H9 (cell line): ENCODE data around the gene LRFN2. TPM values are rescaled to one million over a fixed set of nuclear protein-coding genes. Genes with fewer than 3 reads are reported as not detected.

Experiments used
- DNase-seq: peaks from one replicate; pipeline ENCODE4 v3.0.0-alpha.2; 2017
- H2AFZ ChIP-seq: one replicate; pipeline ENCODE4 v1.6.1; 2013; ENCODE audit warnings: mild to moderate bottlenecking, low read length, control low read depth, moderate library complexity
- H2AK5ac ChIP-seq: 2 replicates; pipeline ENCODE4 v1.6.1; 2013; ENCODE audit warnings: low read length, control low read depth, mixed read lengths; ENCODE audit not compliant: insufficient read length
- H2BK120ac ChIP-seq: one replicate; pipeline ENCODE4 v1.6.1; 2013; ENCODE audit warnings: low read depth, mild to moderate bottlenecking, low read length, control low read depth, inconsistent platforms; ENCODE audit not compliant: poor library complexity, severe bottlenecking
- H2BK12ac ChIP-seq: 2 replicates; pipeline ENCODE4 v1.6.1; 2013; ENCODE audit warnings: low read length, control low read depth, mixed read lengths, low read depth; ENCODE audit not compliant: insufficient read length
- H2BK15ac ChIP-seq: 2 replicates; pipeline ENCODE4 v1.6.1; 2013; ENCODE audit warnings: low read depth, low read length, control low read depth
- H2BK20ac ChIP-seq: one replicate; pipeline ENCODE4 v1.6.1; 2013; ENCODE audit warnings: low read depth, mild to moderate bottlenecking, low read length, control low read depth, inconsistent platforms; ENCODE audit not compliant: poor library complexity, severe bottlenecking
- H2BK5ac ChIP-seq: 2 replicates; pipeline ENCODE4 v1.6.1; 2013; ENCODE audit warnings: low read length, control low read depth, mixed read lengths; ENCODE audit not compliant: insufficient read length
- H3K14ac ChIP-seq: 2 replicates; pipeline ENCODE4 v1.6.1; 2013; ENCODE audit warnings: low read length, control low read depth; ENCODE audit not compliant: insufficient read depth
- H3K18ac ChIP-seq: 2 replicates; pipeline ENCODE4 v1.6.1; 2013; ENCODE audit warnings: low read depth, mild to moderate bottlenecking, mixed read lengths, low read length, control low read depth; ENCODE audit not compliant: insufficient read length
- H3K23ac ChIP-seq: 2 replicates; pipeline ENCODE4 v1.6.1; 2013; ENCODE audit warnings: low read length, control low read depth, mixed read lengths, low read depth; ENCODE audit not compliant: insufficient read length
- H3K23me2 ChIP-seq: 2 replicates; pipeline ENCODE4 v1.6.1; 2013; ENCODE audit warnings: low read depth, mild to moderate bottlenecking, mixed read lengths, low read length, control low read depth; ENCODE audit not compliant: insufficient read length, poor library complexity, severe bottlenecking
- H3K27ac ChIP-seq: 2 replicates; pipeline ENCODE4 v1.5.1; 2013; ENCODE audit warnings: low read length, control low read depth, mixed read lengths, low read depth; ENCODE audit not compliant: insufficient read length
- H3K27me3 ChIP-seq: 2 replicates; pipeline ENCODE4 v1.6.1; 2013; ENCODE audit warnings: low read length, control low read depth, inconsistent platforms; ENCODE audit not compliant: insufficient read depth
- H3K4ac ChIP-seq: 2 replicates; pipeline ENCODE4 v1.6.1; 2013; ENCODE audit warnings: low read depth, mild to moderate bottlenecking, control low read depth, inconsistent platforms, low read length, moderate library complexity
- H3K4me1 ChIP-seq: 2 replicates; pipeline ENCODE4 v1.6.1; 2013; ENCODE audit warnings: low read length, control low read depth, inconsistent platforms; ENCODE audit not compliant: insufficient read depth
- H3K4me2 ChIP-seq: 2 replicates; pipeline ENCODE4 v1.6.1; 2013; ENCODE audit warnings: low read length, control low read depth, mixed read lengths; ENCODE audit not compliant: insufficient read length, insufficient read depth
- H3K56ac ChIP-seq: 2 replicates; pipeline ENCODE4 v1.6.1; 2013; ENCODE audit warnings: low read depth, mild to moderate bottlenecking, mixed read lengths, low read length, control low read depth; ENCODE audit not compliant: insufficient read length
- H3K79me1 ChIP-seq: 2 replicates; pipeline ENCODE4 v1.6.1; 2013; ENCODE audit warnings: low read depth, mild to moderate bottlenecking, moderate library complexity, low read length, control low read depth, inconsistent platforms; ENCODE audit not compliant: insufficient read depth, poor library complexity, severe bottlenecking
- H3K79me2 ChIP-seq: 2 replicates; pipeline ENCODE4 v1.6.1; 2013; ENCODE audit warnings: low read length, control low read depth, inconsistent platforms; ENCODE audit not compliant: insufficient read depth
- H3K9ac ChIP-seq: 2 replicates; pipeline ENCODE4 v1.6.1; 2013; ENCODE audit warnings: low read length, control low read depth, mixed read lengths; ENCODE audit not compliant: insufficient read length; ENCODE audit errors: extremely low read depth
- H3K9me3 ChIP-seq: one replicate; pipeline ENCODE4 v1.6.1; 2013; ENCODE audit warnings: low read depth, low read length, inconsistent platforms; ENCODE audit not compliant: control insufficient read depth
- H3T11ph ChIP-seq: one replicate; pipeline ENCODE4 v1.6.1; 2013; ENCODE audit warnings: mild to moderate bottlenecking, low read length, control low read depth, inconsistent platforms
- H4K20me1 ChIP-seq: one replicate; pipeline ENCODE4 v1.6.1; 2013; ENCODE audit not compliant: control insufficient read depth, insufficient read length, insufficient read depth
- H4K5ac ChIP-seq: 2 replicates; pipeline ENCODE4 v1.6.1; 2013; ENCODE audit warnings: low read depth, mild to moderate bottlenecking, mixed read lengths, low read length, control low read depth; ENCODE audit not compliant: insufficient read length
- H4K8ac ChIP-seq: replicated peaks from 2 replicates; pipeline ENCODE4 v1.6.1; 2013; ENCODE audit warnings: low read length, control low read depth, mixed read lengths, low read depth; ENCODE audit not compliant: insufficient read length
- H4K91ac ChIP-seq: 2 replicates; pipeline ENCODE4 v1.6.1; 2013; ENCODE audit warnings: low read depth, mild to moderate bottlenecking, moderate library complexity, mixed read lengths, low read length, control low read depth; ENCODE audit not compliant: insufficient read length
- H3K27ac Mint-ChIP-seq, 3 experiments: 2 replicates in 2 of 3; 3 replicates in 1 of 3; pipeline ENCODE4 v1.8.0; 2020 to 2021; ENCODE audit warnings: mixed read lengths in 3 of 3, mild to moderate bottlenecking in 1 of 3, moderate library complexity in 1 of 3
- H3K27me3 Mint-ChIP-seq: 2 replicates; pipeline ENCODE4 v1.8.0; 2021; ENCODE audit warnings: low read depth, mild to moderate bottlenecking, moderate library complexity, mixed read lengths
- H3K36me3 Mint-ChIP-seq, 3 experiments: 2 replicates in 2 of 3; 3 replicates in 1 of 3; pipeline ENCODE4 v1.8.0; 2020 to 2021; ENCODE audit warnings: low read depth in 3 of 3, mixed read lengths in 3 of 3; ENCODE audit not compliant: insufficient read depth in 1 of 3
- H3K4me1 Mint-ChIP-seq, 2 experiments: 2 replicates each; pipeline ENCODE4 v1.8.0; 2020; ENCODE audit warnings: mixed read lengths in 2 of 2
- H3K4me3 Mint-ChIP-seq, 2 experiments: 2 replicates in 1 of 2; 3 replicates in 1 of 2; pipeline ENCODE4 v1.8.0; 2020 to 2021; ENCODE audit warnings: mild to moderate bottlenecking in 2 of 2, mixed read lengths in 2 of 2, moderate library complexity in 1 of 2
- H3K9me3 Mint-ChIP-seq, 2 experiments: 2 replicates in 1 of 2; 3 replicates in 1 of 2; pipeline ENCODE4 v1.8.0; 2020; ENCODE audit warnings: mild to moderate bottlenecking in 2 of 2, mixed read lengths in 2 of 2, moderate library complexity in 1 of 2
- WGBS: extraction: QIAGEN DNeasy Blood & Tissue Kit; methylation state at CpG from one replicate; pipeline ENCODE4 v1.1.7; 2013; ENCODE audit warnings: missing lambda C conversion rate, low lambda C conversion rate, mixed read lengths; ENCODE audit not compliant: insufficient read length; ENCODE audit errors: extremely low coverage; 5-methylcytosine and 5-hydroxymethylcytosine counted together
- total RNA-seq: library from RNA; stranded (reverse); gene quantifications from 2 replicates; pipeline ENCODE4 v1.2.1, GENCODE V29; 2021
- TF ChIP-seq, protein P1 (sequence below): fragments of 200-600 bp; sonication (generic); conservative IDR thresholded peaks from 3 replicates; pipeline ENCODE4 v1.8.0; 2021; ENCODE audit warnings: antibody characterized with exemption, mild to moderate bottlenecking

The LRFN2 gene
- total RNA-seq, 1 experiment from 2014 or later = 0.11 TPM

DNA sequence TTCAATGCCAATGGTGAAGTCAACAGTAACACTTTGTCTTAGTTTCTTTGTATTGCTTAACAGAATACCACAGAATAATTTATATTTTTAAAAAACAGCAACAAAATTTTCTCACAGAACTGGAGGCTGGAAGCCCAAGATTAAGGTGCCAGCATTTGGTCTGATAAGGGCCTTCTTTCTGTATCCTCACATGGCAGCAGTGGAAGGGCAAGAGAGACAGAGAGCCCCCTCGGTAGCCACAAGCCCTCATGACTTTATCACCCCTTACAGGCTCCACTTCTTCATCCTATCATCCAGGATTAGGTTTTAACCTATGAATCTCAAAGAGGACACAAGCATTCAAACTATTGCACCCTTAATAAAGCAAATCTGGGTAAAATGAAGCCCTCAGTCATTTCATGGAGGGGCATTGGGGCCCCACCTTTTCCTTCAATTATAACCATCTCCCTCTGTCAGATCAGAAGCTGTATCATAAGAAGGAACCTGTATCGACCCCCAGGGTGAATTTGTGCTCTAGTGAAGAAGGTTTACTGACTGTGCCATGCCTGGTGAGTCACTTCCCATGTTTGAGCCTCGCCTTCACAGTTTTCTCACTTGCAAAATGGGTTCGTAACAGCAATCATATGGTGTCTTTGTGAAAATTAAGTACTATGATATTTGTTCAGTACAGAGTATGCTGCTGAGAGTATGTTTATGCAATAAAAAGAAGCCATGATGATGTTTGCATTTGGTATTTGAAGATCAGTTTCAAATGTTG, 178.2 kb downstream of the LRFN2 start:
- peaks cover 11 to 18% of the 10 kb centered on the region in 2 experiments for H3K4me1 Mint-ChIP-seq
- H2AFZ ChIP-seq = no peak overlapping the region
- H3K27me3 ChIP-seq = no peaks in the 10 kb centered on the region
- no peak overlapping the region for H3K27ac Mint-ChIP-seq
- no peaks in the 10 kb centered on the region for H3K9me3 ChIP-seq
- peaks cover 3% of the 10 kb centered on the region; the same call in 1 of the 2 replicates for H3K4me1 ChIP-seq
- no peak overlapping the region for H4K5ac ChIP-seq
- H3K79me1 ChIP-seq = no peaks in the 10 kb centered on the region
- no peak for DNase-seq
- no peak overlapping the region for H2BK15ac ChIP-seq
- peaks cover 3% of the 10 kb centered on the region for H3K23me2 ChIP-seq
- H3K27ac ChIP-seq = no peak overlapping the region
- TF ChIP-seq, protein P1, sequence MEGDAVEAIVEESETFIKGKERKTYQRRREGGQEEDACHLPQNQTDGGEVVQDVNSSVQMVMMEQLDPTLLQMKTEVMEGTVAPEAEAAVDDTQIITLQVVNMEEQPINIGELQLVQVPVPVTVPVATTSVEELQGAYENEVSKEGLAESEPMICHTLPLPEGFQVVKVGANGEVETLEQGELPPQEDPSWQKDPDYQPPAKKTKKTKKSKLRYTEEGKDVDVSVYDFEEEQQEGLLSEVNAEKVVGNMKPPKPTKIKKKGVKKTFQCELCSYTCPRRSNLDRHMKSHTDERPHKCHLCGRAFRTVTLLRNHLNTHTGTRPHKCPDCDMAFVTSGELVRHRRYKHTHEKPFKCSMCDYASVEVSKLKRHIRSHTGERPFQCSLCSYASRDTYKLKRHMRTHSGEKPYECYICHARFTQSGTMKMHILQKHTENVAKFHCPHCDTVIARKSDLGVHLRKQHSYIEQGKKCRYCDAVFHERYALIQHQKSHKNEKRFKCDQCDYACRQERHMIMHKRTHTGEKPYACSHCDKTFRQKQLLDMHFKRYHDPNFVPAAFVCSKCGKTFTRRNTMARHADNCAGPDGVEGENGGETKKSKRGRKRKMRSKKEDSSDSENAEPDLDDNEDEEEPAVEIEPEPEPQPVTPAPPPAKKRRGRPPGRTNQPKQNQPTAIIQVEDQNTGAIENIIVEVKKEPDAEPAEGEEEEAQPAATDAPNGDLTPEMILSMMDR = no peak
- H3K27me3 Mint-ChIP-seq = no peaks in the 10 kb centered on the region; the same call in none of the 2 replicates
- H2AK5ac ChIP-seq = no peak overlapping the region
- WGBS = no CpG with 5 or more reads among the region's 4 CpGs
- H3K9ac ChIP-seq = no peak overlapping the region
- H2BK20ac ChIP-seq = no peak overlapping the region
- H2BK12ac ChIP-seq = no peak overlapping the region
- H3K4me2 ChIP-seq = no peak overlapping the region
- no peak overlapping the region for H3K23ac ChIP-seq
- H3K79me2 ChIP-seq = no peaks in the 10 kb centered on the region
- no peak overlapping the region for H3K4ac ChIP-seq
- no peak overlapping the region for H4K91ac ChIP-seq
- no peak overlapping the region for H3K4me3 Mint-ChIP-seq
- H3K36me3 Mint-ChIP-seq = no peaks in the 10 kb centered on the region
- H3K18ac ChIP-seq = no peak overlapping the region
- H3K9me3 Mint-ChIP-seq = no peaks in the 10 kb centered on the region
- no peak overlapping the region for H2BK5ac ChIP-seq
- H3K56ac ChIP-seq = no peak overlapping the region
- H2BK120ac ChIP-seq = no peak overlapping the region
- no peak overlapping the region for H3K14ac ChIP-seq
- no peaks in the 10 kb centered on the region for H4K20me1 ChIP-seq
- H4K8ac ChIP-seq = no peak overlapping the region
- no peak overlapping the region for H3T11ph ChIP-seq
